TTC549 (cell line): Measurements from ENCODE around the gene IP6K3.

Experiments used
- FAIRE-seq: peaks from 2 replicates; lab custom pipeline; 2012; peaks lifted over from hg19 to GRCh38; lab: Jason Lieb, UNC

The IP6K3 gene

GRCh38 chr6:33721508-33721907 lies 25.2 kb downstream of the IP6K3 start:
- no peak for FAIRE-seq

GRCh38 chr6:33720998-33721397 lies 25.7 kb downstream of the IP6K3 start:
- FAIRE-seq: no peak

GRCh38 chr6:33719326-33719987 lies 27.2 kb downstream of the IP6K3 start:
- FAIRE-seq: no peak

- no peak for FAIRE-seq
These were observed 28.0 kb downstream of the IP6K3 start for GRCh38 chr6:33718713-33719112.

GRCh38 chr6:33717934-33718455 lies 28.7 kb downstream of the IP6K3 start:
- FAIRE-seq: no peak

- no peak for FAIRE-seq
These were observed 29.6 kb downstream of the IP6K3 start for GRCh38 chr6:33716890-33717632.

GRCh38 chr6:33716379-33716778 lies 30.3 kb downstream of the IP6K3 start:
- FAIRE-seq: no peak

GRCh38 chr6:33714385-33715040 lies 32.2 kb downstream of the IP6K3 start:
- FAIRE-seq: no peak

- no peak for FAIRE-seq
These were observed 32.9 kb downstream of the IP6K3 start for GRCh38 chr6:33713786-33714185.

- FAIRE-seq: no peak
These were observed 33.8 kb downstream of the IP6K3 start for GRCh38 chr6:33712914-33713313.

- FAIRE-seq: peak; percentile 52
These were observed 35.3 kb downstream of the IP6K3 start, which contains the start of gene UQCC2 for GRCh38 chr6:33711140-33712129. Gene UQCC2, minus strand, starts transcription at chr6:33711700. Its CDS starts 14 bp downstream, at chr6:33711686.

- FAIRE-seq: no peak
These were observed 36.2 kb downstream of the IP6K3 start for GRCh38 chr6:33710296-33711121.

- FAIRE-seq: no peak
These were observed 37.0 kb downstream of the IP6K3 start for GRCh38 chr6:33709605-33710295.

GRCh38 chr6:33708516-33709204 lies 38.0 kb downstream of the IP6K3 start:
- FAIRE-seq: no peak

- FAIRE-seq: no peak
These were observed 38.9 kb downstream of the IP6K3 start for GRCh38 chr6:33707771-33708170.

- no peak for FAIRE-seq
These were observed 40.6 kb downstream of the IP6K3 start for GRCh38 chr6:33705955-33706725.

- no peak for FAIRE-seq
These were observed 41.3 kb downstream of the IP6K3 start for GRCh38 chr6:33705268-33705885.
